Measurements from ENCODE around the gene SYS1.

SYS1 gene

DNA sequence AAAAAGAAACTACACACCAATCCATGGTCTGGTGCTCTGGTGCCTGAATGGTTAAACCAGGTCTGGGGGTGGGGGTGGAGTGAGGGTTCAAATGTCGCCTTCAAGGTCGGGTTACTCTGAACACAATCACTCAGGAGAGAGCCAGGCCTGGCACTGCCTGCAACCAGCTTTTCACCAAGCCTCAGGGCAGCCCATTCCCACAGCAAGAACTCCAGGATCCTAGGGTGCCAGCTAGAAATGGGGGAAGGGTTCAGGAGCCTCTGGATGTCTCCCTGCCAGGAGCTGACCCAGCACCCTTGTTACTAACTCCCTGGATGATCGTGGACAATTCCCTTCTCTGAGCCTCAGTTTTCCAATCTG, 21.4 kb upstream of the SYS1 start:
- TF ChIP-seq, protein P1, sequence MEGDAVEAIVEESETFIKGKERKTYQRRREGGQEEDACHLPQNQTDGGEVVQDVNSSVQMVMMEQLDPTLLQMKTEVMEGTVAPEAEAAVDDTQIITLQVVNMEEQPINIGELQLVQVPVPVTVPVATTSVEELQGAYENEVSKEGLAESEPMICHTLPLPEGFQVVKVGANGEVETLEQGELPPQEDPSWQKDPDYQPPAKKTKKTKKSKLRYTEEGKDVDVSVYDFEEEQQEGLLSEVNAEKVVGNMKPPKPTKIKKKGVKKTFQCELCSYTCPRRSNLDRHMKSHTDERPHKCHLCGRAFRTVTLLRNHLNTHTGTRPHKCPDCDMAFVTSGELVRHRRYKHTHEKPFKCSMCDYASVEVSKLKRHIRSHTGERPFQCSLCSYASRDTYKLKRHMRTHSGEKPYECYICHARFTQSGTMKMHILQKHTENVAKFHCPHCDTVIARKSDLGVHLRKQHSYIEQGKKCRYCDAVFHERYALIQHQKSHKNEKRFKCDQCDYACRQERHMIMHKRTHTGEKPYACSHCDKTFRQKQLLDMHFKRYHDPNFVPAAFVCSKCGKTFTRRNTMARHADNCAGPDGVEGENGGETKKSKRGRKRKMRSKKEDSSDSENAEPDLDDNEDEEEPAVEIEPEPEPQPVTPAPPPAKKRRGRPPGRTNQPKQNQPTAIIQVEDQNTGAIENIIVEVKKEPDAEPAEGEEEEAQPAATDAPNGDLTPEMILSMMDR (IDR thresholded peaks at IDR 0.05), result no peak

DNA sequence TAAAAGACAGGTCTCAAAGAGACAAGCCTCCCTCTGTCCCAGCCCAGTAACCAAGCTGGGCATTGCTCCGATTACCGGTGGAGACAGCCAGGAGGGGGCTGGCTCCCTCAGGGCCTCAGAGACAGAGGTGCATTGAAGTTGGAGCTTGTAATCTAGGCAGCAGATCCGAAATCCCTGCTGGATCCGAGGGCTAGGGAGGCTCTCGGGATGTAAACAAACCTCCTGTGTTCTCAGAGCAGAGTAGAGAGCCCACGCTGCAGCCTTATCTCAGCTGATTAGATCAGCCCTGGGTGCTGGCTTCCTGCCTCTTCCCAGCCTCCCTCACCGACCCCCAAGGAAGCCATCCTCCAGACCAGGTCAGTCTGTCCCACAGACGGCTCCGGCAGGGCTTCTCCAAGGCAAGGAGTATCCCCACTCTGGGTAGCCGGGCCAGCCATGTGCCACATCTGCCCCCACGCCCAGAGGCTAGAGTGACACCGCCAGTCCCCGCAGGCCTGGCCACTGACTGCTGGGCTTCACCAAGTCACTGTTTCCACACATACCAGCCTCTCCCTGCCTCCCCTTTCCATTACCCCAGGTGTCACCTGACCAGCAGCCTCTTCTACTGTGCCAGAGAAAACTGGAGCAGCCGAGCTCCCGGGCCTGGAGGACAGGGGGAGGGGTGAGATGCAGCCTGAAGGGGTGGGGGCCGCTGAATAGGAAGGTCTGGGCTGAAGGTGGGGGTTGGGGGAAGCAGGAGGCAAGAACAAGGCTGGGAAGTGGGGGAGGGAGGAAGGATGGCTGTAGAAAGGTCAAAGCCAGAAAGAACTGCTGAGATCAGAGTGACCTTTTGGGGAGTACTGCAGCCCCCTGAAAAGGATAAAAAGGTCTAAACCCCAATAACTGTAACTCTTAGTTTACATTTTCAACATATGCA, 20.8 kb upstream of the SYS1 start:
- TF ChIP-seq, protein P1 (IDR thresholded peaks at IDR 0.05), result no peak

DNA sequence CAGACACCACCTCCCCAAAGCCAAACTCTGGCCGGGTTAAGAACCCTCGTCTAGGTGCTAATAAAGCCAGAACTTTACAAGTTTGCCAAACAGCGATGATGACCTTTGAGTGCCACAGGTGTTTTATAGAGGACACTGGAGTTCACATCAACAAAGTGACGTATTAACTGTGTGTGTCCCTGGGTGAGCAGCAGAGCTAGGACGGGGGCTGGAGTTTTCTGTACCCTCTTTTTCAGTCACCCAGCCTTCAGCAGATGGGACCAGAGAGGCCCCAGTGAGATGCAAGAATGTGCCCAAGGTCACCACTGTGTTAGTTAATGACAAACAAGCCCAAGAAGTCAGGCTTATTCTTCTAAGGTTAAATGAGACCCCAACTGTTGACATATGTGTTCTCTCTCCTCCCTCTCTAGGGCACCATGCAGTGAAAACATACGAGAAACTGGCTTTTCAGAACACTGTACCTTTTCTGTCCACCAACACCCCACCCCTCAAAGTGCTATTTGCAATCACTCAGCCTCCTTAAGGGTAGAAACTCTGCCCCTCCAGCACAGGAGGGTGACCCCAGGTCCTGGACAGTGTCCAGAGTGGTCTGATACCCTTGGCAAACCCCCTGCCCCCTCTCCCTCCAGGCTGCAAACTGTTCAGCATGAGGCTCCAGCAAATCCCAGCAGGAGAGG, 20.0 kb upstream of the SYS1 start:
- TF ChIP-seq, protein P1 (IDR thresholded peaks at IDR 0.05), result no peak

DNA sequence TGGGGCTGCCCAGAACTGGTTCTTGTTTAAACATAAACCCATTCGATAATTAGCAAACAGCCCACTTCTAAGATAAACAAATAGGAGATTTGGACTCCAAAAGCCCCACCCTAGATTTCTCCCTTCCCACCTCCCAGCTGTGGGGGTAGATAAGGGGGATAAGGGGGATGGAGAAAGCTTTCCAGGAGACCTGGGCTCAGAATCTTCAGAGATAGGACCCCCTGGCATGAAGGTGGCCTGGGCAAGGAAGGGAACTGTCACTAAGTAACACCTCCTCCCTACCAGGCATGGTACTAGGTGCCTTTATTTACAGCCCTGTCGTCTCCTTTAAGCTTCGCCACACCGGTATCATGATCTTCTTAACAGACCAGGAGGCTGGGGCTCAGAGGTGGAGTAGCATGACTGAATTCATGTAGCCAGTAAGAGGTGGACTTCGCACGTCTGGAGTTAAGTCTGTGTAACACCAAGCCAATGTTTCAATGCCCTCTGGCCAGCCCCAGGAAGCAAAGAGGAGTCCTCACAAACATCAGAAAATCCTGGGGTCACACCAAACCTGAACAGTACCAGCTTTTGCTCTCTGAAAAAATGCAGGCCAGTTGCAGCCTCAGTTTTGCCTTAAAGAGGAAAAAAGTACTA, 19.3 kb upstream of the SYS1 start:
- TF ChIP-seq, protein P1 (IDR thresholded peaks at IDR 0.05), result no peak

DNA sequence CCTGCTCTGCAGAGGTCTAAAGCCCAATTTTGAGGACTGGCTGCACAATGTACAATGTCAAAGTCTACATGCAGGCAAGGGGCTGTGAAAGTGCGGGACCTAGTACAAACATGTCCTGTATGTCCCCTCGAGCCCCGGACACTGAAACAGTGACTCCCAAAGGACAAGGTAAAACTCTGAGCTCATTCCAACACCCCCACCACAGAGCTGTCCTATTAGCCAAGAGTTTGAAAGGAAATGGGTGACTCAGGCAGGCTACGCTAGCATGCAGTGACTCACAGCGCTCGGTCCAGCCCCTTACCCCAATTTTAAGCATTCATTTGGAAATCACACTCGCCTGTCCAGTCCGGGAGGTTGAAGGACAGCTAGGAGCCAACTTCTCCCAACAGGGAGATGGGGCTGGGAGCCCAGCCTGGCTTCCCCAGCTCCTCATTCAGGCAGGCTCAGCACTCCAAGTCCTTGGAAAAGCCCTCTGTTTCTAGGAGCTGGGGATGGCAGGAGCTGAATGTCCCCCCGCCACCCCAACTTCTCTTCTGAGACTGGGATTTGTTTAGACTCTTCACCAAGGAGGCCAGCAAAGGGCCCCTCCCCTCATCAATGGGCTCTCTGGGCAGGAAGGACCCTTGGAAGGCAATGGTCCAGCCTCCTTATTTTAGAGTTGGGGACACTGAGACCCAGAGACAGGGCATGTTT, 18.6 kb upstream of the SYS1 start:
- TF ChIP-seq, protein P1 (IDR thresholded peaks at IDR 0.05), result no peak

DNA sequence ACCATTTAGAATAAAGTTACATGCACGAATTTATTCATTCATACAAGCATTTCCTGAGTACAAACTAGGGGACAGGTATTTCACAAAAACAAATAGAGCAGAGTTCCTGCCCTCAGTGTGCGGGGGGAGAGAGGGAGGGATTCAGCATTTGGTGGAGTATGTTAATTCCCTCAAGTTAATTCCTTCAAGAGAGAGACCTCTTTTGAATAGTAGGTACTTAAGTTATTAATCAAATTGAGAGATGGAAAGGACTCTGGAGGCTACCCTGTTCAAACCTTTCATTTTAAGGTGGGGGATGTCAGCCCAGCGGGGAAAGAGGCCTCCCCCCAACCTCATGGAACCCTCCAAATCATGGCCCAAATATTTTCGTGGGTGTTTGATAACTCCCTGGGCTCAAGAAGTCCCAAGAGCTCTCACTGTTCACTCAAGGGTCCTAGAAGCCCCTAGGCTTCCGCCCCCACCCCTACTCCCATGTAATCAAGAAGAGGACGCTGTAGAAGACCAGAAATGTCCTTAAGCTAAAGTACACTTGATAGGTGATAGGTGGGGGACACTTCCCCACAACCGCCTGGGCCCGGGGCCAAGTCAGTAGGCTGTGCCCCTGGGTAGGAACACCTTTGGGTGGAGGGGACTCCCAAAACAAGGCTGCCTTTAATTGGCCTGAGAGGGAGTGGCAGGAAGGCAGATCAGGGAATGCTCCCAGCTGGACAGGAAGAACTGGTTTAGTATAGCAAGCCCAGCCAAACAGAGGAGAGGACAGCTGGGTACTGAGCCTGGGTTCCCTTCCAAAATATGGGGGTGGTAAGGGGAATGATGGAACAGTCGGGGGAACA, 17.6 kb upstream of the SYS1 start:
- TF ChIP-seq, protein P1 (IDR thresholded peaks at IDR 0.05), result no peak
